ENCODE results near the gene SLC39A13. TPM values are rescaled to one million over a fixed set of nuclear protein-coding genes. Genes with fewer than 3 reads are reported as not detected.

SLC39A13 gene
- total RNA-seq, 1 donor from 2014 or later: 36.0 TPM

GRCh38 chr11:47411884-47412746 lies 3.7 kb downstream of the SLC39A13 start:
- DNase-seq (ENCODE audit: low read depth, low spot score): peak; percentile 75

GRCh38 chr11:47413351-47413750 lies 5.0 kb downstream of the SLC39A13 start:
- Mint-ChIP-seq H3K4me3 (peak overlapping the region; percentile 73), H3K27ac (ENCODE audit: unreplicated experiment) (no peak overlapping the region), H3K9me3 (no peaks in the 10 kb centered on the region), H3K4me1 (peaks cover 7% of the 10 kb centered on the region), H3K36me3 (ENCODE audit: low read depth) (peaks cover 6% of the 10 kb centered on the region), H3K27me3 (ENCODE audit: low read depth) (no peaks in the 10 kb centered on the region)
- TF ChIP-seq CTCF (conservative IDR thresholded peaks at IDR 0.05): no peak
- no peak for DNase-seq (ENCODE audit: low read depth, low spot score)

More at GRCh38 chr11:47411884-47412746, 3.7 kb downstream of the SLC39A13 start:
- Mint-ChIP-seq H3K9me3 (no peaks in the 10 kb centered on the region), H3K4me3 (peak overlapping the region; percentile 68), H3K27me3 (ENCODE audit: low read depth) (no peaks in the 10 kb centered on the region), H3K36me3 (ENCODE audit: low read depth) (peaks cover 6% of the 10 kb centered on the region), H3K27ac (ENCODE audit: unreplicated experiment) (no peak overlapping the region), H3K4me1 (peaks cover 15% of the 10 kb centered on the region)
- peak; percentile 77 for TF ChIP-seq CTCF (conservative IDR thresholded peaks at IDR 0.05)

GRCh38 chr11:47413908-47414684 lies 5.7 kb downstream of the SLC39A13 start:
- H3K27ac Mint-ChIP-seq (ENCODE audit: unreplicated experiment): no peak overlapping the region
- peaks cover 6% of the 10 kb centered on the region for H3K36me3 Mint-ChIP-seq (ENCODE audit: low read depth)
- peaks cover 4% of the 10 kb centered on the region for H3K4me1 Mint-ChIP-seq
- no peaks in the 10 kb centered on the region for H3K27me3 Mint-ChIP-seq (ENCODE audit: low read depth)
- no peak for DNase-seq (ENCODE audit: low read depth, low spot score)
- no peak for TF ChIP-seq CTCF (conservative IDR thresholded peaks at IDR 0.05)
- peak overlapping the region; percentile 73 for H3K4me3 Mint-ChIP-seq
- no peaks in the 10 kb centered on the region for H3K9me3 Mint-ChIP-seq

GRCh38 chr11:47414685-47415070 lies 6.3 kb downstream of the SLC39A13 start:
- Mint-ChIP-seq H3K4me1 (no peaks in the 10 kb centered on the region), H3K36me3 (ENCODE audit: low read depth) (peaks cover 6% of the 10 kb centered on the region), H3K27me3 (ENCODE audit: low read depth) (no peaks in the 10 kb centered on the region), H3K4me3 (no peak overlapping the region), H3K9me3 (no peaks in the 10 kb centered on the region), H3K27ac (ENCODE audit: unreplicated experiment) (no peak overlapping the region)
- DNase-seq (ENCODE audit: low read depth, low spot score): no peak
- TF ChIP-seq CTCF (conservative IDR thresholded peaks at IDR 0.05): no peak

GRCh38 chr11:47415091-47415854 lies 6.9 kb downstream of the SLC39A13 start:
- TF ChIP-seq CTCF (conservative IDR thresholded peaks at IDR 0.05): no peak
- Mint-ChIP-seq H3K36me3 (ENCODE audit: low read depth) (peaks cover 6% of the 10 kb centered on the region), H3K9me3 (no peaks in the 10 kb centered on the region), H3K4me3 (peak overlapping the region; percentile 61), H3K27ac (ENCODE audit: unreplicated experiment) (peak overlapping the region; percentile 82), H3K4me1 (no peaks in the 10 kb centered on the region), H3K27me3 (ENCODE audit: low read depth) (no peaks in the 10 kb centered on the region)
- DNase-seq (ENCODE audit: low read depth, low spot score): no peak
